ENCODE data around the gene VDR. TPM values are rescaled to one million over a fixed set of nuclear protein-coding genes. Genes with fewer than 3 reads are reported as not detected.
A peak's percentile ranks its signal among the peaks of the same experiment; 100 is the strongest.

The VDR gene
- total RNA-seq, 3 donors from 2014 or later (not counting 1 experiment from before 2014, with no cell fraction given): 1.1 to 2.5 (median 1.6) TPM

- no peaks in the 10 kb centered on the region for H3K36me3 Mint-ChIP-seq
- H3K27ac Mint-ChIP-seq: no peak overlapping the region
- Histone ChIP-seq H3K27me3 (ENCODE audit: control insufficient read depth, insufficient read depth, low read length) (peaks cover 2% of the 10 kb centered on the region), H3K36me3 (ENCODE audit: control insufficient read depth, insufficient read depth, low read length) (no peaks in the 10 kb centered on the region), H3K27ac (ENCODE audit: low read length) (no peak overlapping the region), H3K9me3 (ENCODE audit: control insufficient read depth, insufficient read depth, low read length) (no peaks in the 10 kb centered on the region), H3K4me1 (ENCODE audit: control insufficient read depth, insufficient read depth, low read length) (peaks cover 13% of the 10 kb centered on the region), H3K4me3 (ENCODE audit: low read length) (no peak overlapping the region)
- 84% methylated on average over 5 of the region's 5 CpGs for WGBS (ENCODE audit: insufficient coverage)
- no peaks in the 10 kb centered on the region for H3K9me3 Mint-ChIP-seq
- ATAC-seq: no peak
- intact Hi-C loops (cut with micrococcal nuclease): no loop called here
- DNase-seq: no peak
- peaks cover 10 to 25% of the 10 kb centered on the region in 2 donors for H3K27me3 Mint-ChIP-seq (ENCODE audit: low read depth in 2 of 2)
- peaks cover 0 to 6% of the 10 kb centered on the region in 2 donors for H3K4me1 Mint-ChIP-seq
- no peak overlapping the region for H3K4me3 Mint-ChIP-seq
- TF ChIP-seq CTCF (IDR thresholded peaks at IDR 0.05): no peak
Measured at GRCh38 chr12:47892819-47893218, 12.0 kb downstream of the VDR start.

- Mint-ChIP-seq H3K4me3 (no peak overlapping the region), H3K9me3 (no peaks in the 10 kb centered on the region), H3K4me1 (peaks cover 0 to 6% of the 10 kb centered on the region in 2 donors), H3K27me3 (ENCODE audit: low read depth in 2 of 2) (peaks cover 7 to 15% of the 10 kb centered on the region in 2 donors), H3K36me3 (no peaks in the 10 kb centered on the region), H3K27ac (no peak overlapping the region)
- TF ChIP-seq CTCF (IDR thresholded peaks at IDR 0.05): no peak
- no peak for DNase-seq
- 34% methylated on average over 3 of the region's 3 CpGs for WGBS (ENCODE audit: insufficient coverage)
- H3K4me3 ChIP-seq (ENCODE audit: low read length): no peak overlapping the region
- no peak for ATAC-seq
- intact Hi-C loops (cut with micrococcal nuclease): no loop called here
- H3K4me1 ChIP-seq (ENCODE audit: control insufficient read depth, insufficient read depth, low read length): peaks cover 8% of the 10 kb centered on the region
- no peaks in the 10 kb centered on the region for H3K27me3 ChIP-seq (ENCODE audit: control insufficient read depth, insufficient read depth, low read length)
- H3K36me3 ChIP-seq (ENCODE audit: control insufficient read depth, insufficient read depth, low read length): no peaks in the 10 kb centered on the region
- H3K9me3 ChIP-seq (ENCODE audit: control insufficient read depth, insufficient read depth, low read length): no peaks in the 10 kb centered on the region
- no peak overlapping the region for H3K27ac ChIP-seq (ENCODE audit: low read length)
Measured at GRCh38 chr12:47891356-47891755, 13.4 kb downstream of the VDR start.

GRCh38 chr12:47889040-47889439, 15.8 kb downstream of the VDR start:
- no peaks in the 10 kb centered on the region for H3K36me3 ChIP-seq (ENCODE audit: control insufficient read depth, insufficient read depth, low read length)
- intact Hi-C loops (cut with micrococcal nuclease): no loop called here
- DNase-seq (peak in 1 of 2 donors; percentile 46), ATAC-seq (peak; percentile 74 to 85 (median 80))
- H3K4me3 Mint-ChIP-seq: no peak overlapping the region
- H3K4me1 ChIP-seq (ENCODE audit: control insufficient read depth, insufficient read depth, low read length): peaks cover 25% of the 10 kb centered on the region
- H3K9me3 Mint-ChIP-seq: no peaks in the 10 kb centered on the region
- peak overlapping the region; percentile 54 to 67 for H3K27ac Mint-ChIP-seq
- 32% methylated on average over 3 of the region's 4 CpGs for WGBS (ENCODE audit: insufficient coverage)
- peaks cover 0 to 5% of the 10 kb centered on the region in 2 donors for H3K27me3 Mint-ChIP-seq (ENCODE audit: low read depth in 2 of 2)
- H3K36me3 Mint-ChIP-seq: no peaks in the 10 kb centered on the region
- H3K27me3 ChIP-seq (ENCODE audit: control insufficient read depth, insufficient read depth, low read length): peaks cover 3% of the 10 kb centered on the region
- no peak for TF ChIP-seq CTCF (IDR thresholded peaks at IDR 0.05)
- H3K4me1 Mint-ChIP-seq: peaks cover 0 to 12% of the 10 kb centered on the region in 2 donors
- no peak overlapping the region for H3K4me3 ChIP-seq (ENCODE audit: low read length)
- H3K9me3 ChIP-seq (ENCODE audit: control insufficient read depth, insufficient read depth, low read length): no peaks in the 10 kb centered on the region
- H3K27ac ChIP-seq (ENCODE audit: low read length): no peak overlapping the region

GRCh38 chr12:47888153-47888819, 16.5 kb downstream of the VDR start:
- no peaks in the 10 kb centered on the region for H3K9me3 Mint-ChIP-seq
- no peak overlapping the region for H3K27ac ChIP-seq (ENCODE audit: low read length)
- H3K4me1 ChIP-seq (ENCODE audit: control insufficient read depth, insufficient read depth, low read length): peaks cover 32% of the 10 kb centered on the region
- H3K4me1 Mint-ChIP-seq: peaks cover 0 to 12% of the 10 kb centered on the region in 2 donors
- no peak overlapping the region for H3K4me3 ChIP-seq (ENCODE audit: low read length)
- peaks cover 0 to 5% of the 10 kb centered on the region in 2 donors for H3K27me3 Mint-ChIP-seq (ENCODE audit: low read depth in 2 of 2)
- DNase-seq (no peak), ATAC-seq (no peak)
- TF ChIP-seq CTCF (IDR thresholded peaks at IDR 0.05): no peak
- peaks cover 3% of the 10 kb centered on the region for H3K27me3 ChIP-seq (ENCODE audit: control insufficient read depth, insufficient read depth, low read length)
- intact Hi-C loops (cut with micrococcal nuclease): no loop called here
- H3K36me3 ChIP-seq (ENCODE audit: control insufficient read depth, insufficient read depth, low read length): no peaks in the 10 kb centered on the region
- H3K4me3 Mint-ChIP-seq: no peak overlapping the region
- WGBS (ENCODE audit: insufficient coverage): 80% methylated on average over 8 of the region's 9 CpGs
- no peaks in the 10 kb centered on the region for H3K9me3 ChIP-seq (ENCODE audit: control insufficient read depth, insufficient read depth, low read length)
- H3K27ac Mint-ChIP-seq: peak overlapping the region; percentile 54 to 67
- no peaks in the 10 kb centered on the region for H3K36me3 Mint-ChIP-seq

Measured in natural killer cell (primary cell).